KBM-7 (cell line): ENCODE measurements around the gene POLR1F.

ENCODE experiments used
- DNase-seq: peaks from one replicate; pipeline ENCODE4 v3.0.0-alpha.2; 2015
- in situ Hi-C: fragments of 300-500 bp; cut with MboI; formaldehyde crosslinking; loops from 2 replicates; pipeline ENCODE4 v1.14.3; 2020; ENCODE audit warnings: low sequenced_read_pairs, low pct_unique_long_range_greater_than_20kb, mixed read lengths

The POLR1F gene, protein sequence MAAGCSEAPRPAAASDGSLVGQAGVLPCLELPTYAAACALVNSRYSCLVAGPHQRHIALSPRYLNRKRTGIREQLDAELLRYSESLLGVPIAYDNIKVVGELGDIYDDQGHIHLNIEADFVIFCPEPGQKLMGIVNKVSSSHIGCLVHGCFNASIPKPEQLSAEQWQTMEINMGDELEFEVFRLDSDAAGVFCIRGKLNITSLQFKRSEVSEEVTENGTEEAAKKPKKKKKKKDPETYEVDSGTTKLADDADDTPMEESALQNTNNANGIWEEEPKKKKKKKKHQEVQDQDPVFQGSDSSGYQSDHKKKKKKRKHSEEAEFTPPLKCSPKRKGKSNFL

DNA sequence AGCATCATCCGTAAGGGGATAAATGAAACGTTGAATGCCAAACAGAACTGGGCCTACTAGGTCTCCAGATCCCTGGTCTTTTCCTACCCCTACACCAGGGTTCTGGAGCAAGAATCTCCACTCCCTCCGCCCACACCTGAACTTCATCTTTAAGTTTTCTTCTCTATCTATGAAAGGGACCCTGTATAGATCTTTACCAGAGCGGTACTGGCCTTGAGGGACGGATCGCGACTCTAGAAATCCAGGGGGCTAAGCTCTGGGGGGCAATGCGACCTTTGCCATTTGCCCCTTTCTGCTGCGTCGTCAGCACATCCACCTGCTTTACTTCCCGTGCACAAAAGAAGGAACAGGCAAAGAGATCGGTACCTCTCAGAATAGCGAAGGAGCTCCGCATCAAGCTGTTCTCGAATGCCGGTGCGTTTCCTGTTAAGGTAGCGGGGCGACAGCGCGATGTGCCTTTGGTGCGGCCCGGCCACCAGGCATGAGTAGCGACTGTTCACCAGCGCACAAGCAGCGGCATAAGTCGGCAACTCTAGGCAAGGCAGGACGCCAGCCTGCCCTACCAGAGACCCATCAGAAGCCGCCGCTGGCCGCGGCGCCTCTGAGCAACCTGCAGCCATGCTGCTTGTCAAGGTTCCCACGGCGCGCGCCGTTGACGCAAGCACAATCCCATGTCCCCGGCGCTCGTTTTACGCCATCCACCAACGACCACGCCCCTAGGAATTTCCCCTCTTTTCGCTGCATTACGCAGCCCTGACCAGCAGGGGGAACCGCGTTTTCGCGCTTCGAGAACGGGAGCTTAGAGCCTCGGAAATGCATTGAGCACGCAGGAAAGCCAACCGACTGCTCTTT is at the start of gene POLR1F:
Gene POLR1F (minus strand): TSS at position 641 of the 852 bp plus-strand sequence. CDS start 21 bp downstream, at position 620.
- in situ Hi-C loops = no loop called here
- peak; percentile 98 for DNase-seq

DNA sequence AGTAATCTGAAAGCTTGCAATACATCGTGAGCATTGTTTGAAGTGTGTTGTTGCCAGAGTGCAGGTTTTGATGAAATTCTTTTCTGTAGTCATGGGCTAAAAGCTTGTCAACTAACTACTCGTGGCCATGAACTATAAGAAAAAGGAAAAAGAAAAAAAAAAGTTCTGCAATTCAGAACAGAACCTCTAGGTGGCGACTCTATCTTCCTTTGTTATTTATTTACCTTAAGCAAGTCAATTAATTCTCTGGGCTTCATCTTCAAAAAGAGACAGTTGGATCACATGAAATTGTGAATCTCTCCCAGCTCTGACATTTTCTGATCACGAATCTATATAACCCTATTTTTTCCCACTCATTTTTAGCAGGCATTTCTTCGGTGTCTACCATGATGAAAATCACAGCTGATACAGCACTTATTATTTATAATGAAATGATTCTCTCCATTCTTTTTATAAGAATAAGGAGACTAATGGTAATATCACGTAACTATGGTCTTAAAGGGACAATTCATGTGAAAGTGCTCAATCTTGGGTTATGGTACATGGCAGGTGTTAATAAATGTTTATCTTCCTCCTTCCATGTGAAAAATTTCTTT is 45.8 kb upstream of the POLR1F start:
- in situ Hi-C loops = loop anchor here (25.0 kb wide), 1 partner anchor 858 kb away; the partner anchor contains the start of gene ABCB5

DNA sequence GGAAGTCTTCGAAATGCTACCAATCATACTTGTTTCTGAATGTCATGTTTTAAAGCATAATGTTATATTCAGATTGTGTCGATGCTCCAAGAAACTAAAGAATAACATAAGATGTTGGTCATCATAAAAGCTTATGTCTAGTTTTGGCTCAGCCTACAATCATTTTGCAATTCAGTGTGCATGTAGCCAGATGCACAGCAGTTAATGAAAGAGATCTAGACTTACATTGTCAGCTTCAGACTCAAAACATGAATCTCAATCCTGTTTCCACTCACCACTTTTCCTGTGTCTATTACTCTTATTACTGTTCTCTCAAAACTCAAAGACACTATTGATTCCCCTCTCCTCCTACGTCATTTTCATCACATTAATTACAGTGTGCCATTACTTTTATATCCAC is 43.2 kb upstream of the POLR1F start:
- DNase-seq = no peak
- in situ Hi-C loops = loop anchor here (25.0 kb wide), 1 partner anchor 860 kb away; the partner anchor contains the start of gene ABCB5

More for the DNA sequence above, 45.8 kb upstream of the POLR1F start:
- DNase-seq = peak; percentile 88

DNA sequence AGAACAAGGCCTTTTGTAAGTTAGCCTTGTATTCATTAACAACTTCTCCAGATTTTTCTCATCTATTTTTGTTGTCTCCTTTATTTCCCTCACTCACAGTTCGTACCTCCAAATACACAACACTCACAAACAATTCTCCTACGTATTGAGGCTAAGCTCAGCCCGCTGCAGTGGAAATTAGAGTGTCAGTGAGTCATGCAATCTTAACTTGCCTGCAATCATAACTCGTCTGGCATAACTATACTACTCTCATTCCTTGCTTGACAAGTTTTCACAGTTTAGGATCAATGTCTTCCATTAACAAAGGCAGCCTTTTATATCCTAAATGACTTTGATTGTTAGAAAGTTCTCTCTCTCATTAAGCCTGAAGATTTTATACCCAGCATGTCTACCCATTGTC is 40.8 kb upstream of the POLR1F start:
- DNase-seq = no peak
- in situ Hi-C loops = loop anchor here (25.0 kb wide), 1 partner anchor 863 kb away; the partner anchor contains the start of gene ABCB5

DNA sequence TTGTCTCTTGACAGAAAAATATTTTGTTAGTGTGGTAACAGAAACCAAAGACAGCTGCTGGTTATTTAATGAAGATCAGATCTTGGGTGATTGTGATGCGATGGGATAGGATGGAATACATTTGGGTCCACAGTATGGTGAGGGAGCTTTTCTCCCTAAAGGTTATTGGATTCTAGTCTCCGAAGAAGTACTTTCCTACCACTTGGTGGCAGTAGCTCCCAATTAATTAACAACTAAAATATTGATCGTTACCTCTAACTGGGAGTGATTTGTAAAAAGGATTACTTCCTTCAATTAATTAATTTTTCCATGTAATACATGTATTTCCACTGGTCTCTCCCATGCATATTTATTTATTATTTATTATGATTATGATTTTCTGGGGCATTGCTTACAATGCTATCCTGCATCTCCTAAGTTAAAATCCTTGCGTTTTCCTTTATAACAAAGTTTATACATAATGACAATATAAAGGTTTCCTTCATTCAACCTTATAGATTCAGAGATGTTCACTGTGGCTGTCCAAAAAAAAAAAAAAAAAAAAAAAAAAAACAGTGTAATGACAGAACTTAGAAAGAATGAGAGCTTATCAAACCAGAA is 39.0 kb upstream of the POLR1F start:
- in situ Hi-C loops = no loop called here

DNA sequence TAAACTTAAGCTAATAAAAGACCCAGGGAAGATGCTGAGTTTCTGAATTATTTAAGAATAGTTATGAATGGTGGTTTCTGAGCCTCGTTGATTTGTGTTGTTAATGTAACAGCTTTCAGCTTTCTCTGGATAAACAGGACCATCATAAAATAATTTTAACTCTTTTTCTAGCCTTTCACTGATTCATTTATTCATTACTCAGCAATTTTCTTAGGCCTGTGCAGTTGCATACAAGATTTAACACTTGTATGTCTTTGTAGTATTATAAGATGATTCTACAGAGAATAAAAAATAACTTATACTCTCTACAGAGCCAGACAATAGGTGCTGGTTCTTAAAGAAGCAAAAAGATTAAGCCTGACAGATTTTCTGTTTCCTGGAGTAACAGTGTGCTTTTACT is 35.2 kb upstream of the POLR1F start:
- no peak for DNase-seq
- in situ Hi-C loops = no loop called here

More for the DNA sequence above, 39.0 kb upstream of the POLR1F start:
- DNase-seq = peak; percentile 18

DNA sequence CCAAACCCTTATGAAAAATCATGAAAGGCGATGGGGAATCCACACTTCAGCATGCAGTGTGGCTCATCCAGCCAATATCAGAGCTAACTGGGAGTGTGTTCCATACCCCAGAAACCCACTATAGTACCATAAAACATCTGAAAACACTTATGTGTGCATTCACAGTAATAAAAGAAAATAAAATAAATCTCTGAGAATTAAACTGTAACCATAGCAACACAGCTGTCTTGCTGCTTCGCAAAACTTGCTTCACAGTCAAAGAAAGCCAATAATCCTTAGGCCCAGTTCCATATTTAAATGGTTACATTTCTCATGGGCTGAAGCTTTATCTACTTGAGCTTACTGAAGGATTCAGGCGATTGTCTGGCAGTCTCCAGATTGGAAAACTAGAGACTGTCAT is 19.9 kb upstream of the POLR1F start:
- DNase-seq = no peak
- in situ Hi-C loops = no loop called here

DNA sequence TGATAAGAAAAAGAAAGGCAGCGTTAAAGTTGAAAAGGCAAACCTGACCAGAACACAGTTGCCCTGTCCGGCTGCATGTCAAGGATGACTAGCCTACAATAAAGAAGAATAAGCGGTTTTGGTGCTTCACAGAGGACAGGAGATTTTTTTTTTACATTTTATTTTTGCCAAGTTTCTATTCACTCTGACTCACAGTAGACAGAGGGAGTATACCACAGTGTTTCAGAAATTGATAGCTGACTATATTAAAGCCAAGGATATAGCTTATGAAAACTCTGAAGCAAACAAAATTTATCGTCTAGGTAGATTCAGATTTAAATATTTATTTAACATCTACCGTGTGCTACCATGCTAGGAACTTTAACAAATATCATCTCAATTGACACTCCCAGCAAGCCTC is 16.9 kb upstream of the POLR1F start:
- in situ Hi-C loops = no loop called here

DNA sequence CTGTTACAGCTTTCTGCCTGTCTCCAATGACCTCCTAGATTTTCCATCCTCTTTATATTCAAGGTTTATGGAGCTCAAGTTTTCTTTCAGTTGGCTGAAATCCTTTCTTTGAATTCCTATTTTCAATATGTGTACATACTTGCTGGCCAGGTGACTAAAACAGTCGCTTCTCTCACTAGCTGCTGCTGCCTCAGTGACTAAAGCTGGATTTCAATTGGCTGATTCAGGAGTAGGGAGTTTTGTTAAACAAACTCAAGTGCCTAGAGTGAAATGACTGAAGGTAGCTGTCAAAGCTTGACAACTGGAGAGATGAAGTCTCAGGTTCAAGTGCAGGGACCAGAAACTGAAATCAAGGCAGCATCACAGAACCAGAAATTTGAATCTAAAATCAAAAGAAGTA is 6.7 kb upstream of the POLR1F start:
- no peak for DNase-seq
- in situ Hi-C loops = no loop called here

More for the DNA sequence above, 16.9 kb upstream of the POLR1F start:
- no peak for DNase-seq

DNA sequence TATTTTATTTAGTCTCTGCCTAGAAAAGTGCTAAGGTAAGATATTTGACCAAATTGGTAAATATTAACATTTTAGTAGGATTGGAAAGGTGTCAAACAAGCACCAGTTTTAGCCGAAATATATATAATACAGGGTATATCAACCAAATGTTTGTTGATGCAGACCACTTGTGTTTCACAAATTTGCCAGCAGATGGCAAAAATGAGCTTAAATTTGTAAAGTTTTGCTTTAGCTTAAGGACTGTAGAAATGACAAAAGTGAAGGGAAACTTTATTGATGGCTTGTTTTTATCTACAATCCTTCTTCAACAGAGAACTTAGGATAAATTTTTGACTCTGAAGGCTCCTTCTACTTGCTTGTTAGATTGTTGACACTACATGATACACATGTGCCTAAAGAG is 4.8 kb upstream of the POLR1F start:
- in situ Hi-C loops = no loop called here
- DNase-seq = peak; percentile 55

DNA sequence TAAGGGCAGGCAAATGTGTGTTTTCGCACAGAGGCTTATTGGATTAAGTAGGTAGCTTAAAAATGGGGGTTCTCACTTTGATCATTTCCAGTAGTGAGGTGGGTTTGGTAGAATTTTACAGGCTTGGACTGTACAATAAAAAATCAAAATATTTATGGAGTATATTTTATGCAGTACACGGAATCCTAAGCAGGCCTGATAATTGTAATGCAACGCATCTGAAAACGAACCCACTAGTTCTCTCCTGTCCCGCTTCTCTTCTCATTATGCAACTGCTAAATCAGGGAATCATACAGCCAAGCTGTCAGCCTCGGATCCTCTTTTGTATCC is 377 bp upstream of the POLR1F start:
- DNase-seq = no peak
- in situ Hi-C loops = no loop called here

DNA sequence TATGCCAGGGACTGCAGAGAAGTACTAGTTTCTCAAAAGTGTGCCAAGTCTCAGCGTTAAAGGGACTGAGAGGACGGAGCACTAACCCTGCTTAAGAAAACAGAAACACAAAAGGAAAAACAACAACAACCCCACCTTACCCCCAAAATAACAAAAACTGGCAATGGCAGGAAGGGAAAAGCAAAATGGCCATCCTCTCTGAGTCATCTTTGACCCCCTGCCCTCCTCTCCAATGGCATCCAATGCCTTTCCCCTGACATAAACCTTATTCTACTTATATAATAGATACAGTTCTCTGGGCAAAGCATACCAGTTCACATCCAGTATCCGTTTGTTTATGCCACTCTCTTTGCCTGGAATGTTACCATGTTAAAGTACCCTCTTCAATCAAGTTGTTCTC is 1.6 kb downstream of the POLR1F start:
- no peak for DNase-seq
- in situ Hi-C loops = no loop called here

DNA sequence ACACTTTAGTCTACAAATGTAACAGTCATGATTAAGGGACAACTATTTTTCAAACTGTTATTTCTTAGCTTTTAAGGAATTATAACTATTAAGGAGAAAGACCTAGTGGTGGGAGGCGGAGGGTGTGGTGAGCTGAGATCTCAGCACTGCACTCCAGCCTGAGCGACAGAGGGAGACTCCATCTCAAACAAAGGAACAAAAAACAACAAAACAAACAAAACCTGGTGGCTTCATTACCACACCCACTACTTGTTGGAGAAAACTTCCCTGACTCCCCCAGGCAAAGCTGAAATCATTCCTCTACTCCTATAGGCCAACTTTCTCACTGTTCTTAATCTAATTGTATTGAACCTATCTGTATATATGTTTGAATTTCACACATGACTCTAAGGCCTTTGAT is 3.2 kb downstream of the POLR1F start:
- in situ Hi-C loops = no loop called here
- DNase-seq = no peak

DNA sequence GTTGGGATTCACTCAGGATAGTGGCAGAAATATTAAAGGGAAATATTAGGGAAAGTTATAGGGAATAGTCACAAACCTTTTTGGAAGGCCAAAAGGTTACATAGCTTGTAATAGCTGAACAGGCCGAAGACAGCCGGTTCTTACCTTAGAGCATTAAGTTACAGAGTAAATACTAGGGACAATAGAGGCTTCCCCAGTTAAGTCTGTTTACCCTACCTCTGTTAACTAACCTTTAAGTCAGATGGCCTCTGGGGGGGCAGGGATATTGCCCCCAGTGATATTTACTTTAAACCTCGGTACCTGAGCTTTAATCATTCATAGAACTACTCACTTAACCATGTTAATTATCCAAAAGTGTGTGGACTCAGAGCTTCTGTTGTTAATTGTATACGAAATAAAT is 7.4 kb downstream of the POLR1F start:
- in situ Hi-C loops = no loop called here
- no peak for DNase-seq

DNA sequence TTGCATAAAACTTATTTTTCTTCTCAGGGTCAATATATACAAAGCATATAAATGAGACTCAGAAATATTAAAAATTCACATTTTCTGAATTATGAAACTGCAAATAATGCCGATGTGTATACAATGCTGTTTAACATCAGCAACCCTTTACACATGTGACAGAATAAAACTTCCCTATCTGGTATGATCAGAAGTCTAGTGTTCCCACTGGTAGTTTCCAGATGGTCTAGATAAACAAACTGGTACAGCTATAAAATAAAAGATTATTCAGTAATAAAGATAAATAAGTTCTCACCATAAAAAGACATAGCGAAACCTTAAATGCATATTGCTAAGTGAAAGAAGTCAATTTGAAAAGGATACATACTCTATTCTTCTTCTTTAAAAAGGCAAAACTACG is 7.9 kb downstream of the POLR1F start:
- no peak for DNase-seq
- in situ Hi-C loops = no loop called here

DNA sequence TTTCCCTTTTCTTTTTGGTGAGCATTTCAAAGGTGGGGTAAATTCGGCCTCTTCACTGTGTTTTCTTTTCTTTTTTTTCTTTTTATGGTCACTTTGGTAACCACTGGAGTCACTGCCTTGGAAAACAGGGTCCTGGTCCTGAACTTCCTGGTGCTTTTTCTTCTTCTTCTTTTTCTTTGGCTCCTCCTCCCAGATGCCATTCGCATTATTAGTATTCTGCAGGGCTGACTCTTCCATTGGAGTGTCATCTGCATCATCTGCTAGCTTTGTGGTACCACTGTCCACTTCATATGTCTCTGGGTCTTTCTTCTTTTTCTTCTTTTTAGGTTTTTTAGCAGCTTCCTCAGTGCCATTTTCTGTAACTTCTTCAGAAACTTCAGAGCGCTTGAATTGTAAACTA is 10.5 kb downstream of the POLR1F start:
- in situ Hi-C loops = no loop called here
- DNase-seq = no peak

DNA sequence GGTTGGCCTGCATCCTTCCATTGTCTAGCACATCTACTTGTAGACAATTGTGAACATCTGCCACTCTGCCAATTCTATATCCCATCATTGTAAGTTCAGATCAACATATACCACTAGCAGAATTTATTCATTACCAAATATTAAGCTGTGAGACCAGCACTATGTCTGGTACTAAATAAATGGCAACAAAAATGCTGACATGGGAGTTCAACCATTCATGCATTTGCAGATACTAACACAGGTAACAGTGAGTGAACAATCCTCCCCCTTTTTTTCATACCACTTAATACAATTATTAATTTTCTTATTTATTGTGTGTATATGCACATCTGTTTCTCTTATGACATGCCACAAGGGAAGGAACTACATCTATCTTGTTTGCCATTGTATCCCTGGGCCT is 11.9 kb downstream of the POLR1F start:
- in situ Hi-C loops = no loop called here
- DNase-seq = no peak

DNA sequence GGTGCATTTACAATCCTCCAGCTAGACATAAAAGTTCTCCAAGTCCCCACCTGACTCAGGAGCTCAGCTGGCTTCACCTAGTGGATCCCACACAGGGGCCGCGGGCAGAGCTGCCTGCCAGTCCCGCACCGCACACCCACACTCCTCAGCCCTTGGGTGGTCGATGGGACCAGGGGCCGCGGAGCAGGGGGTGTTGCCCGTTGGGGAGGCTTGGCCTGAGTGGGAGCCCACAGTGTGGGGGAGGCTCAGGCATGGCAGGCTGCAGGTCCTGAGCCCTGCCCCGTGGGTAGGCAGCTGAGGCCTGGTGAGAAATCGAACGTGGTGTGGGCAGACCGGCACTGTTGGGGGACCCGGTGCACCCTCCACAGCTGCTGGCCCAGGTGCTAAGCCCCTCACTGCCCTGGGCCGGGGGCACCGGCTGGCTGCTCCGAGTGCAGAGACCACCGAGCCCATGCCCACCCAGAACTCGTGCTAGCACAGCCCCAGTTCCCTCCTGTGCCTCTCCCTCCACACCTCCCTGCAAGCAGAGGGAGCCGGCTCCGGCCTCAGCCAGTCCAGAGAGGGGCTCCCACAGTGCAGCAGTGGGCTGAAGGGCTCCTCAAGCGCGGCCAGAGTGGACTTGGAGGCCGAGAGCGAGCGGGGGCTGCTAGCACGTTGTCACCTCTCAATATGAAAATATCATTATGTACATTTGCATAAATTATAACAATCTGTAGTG is 16.6 kb downstream of the POLR1F start:
- in situ Hi-C loops = no loop called here
- DNase-seq = no peak

DNA sequence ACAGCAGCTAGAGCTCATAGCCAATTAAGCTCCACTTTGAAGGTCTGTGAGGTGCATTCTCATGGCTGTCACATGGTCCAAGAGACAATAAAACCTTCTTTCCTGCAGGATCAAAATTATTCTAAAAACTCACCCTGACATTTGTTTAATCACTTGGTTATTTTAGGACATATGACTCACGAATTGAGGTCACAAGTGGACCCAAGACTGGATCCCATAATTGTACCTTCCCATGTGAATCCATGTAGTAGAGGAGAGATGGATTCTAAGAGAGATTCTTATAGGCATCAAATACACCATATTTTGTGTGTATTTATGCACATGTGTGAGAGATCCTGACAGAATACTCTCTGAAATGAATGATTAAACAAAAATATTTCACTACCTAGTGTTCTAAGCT is 18.1 kb downstream of the POLR1F start:
- no peak for DNase-seq
- in situ Hi-C loops = no loop called here
